Measurements from ENCODE around the gene NTRK1.

Gene NTRK1

DNA sequence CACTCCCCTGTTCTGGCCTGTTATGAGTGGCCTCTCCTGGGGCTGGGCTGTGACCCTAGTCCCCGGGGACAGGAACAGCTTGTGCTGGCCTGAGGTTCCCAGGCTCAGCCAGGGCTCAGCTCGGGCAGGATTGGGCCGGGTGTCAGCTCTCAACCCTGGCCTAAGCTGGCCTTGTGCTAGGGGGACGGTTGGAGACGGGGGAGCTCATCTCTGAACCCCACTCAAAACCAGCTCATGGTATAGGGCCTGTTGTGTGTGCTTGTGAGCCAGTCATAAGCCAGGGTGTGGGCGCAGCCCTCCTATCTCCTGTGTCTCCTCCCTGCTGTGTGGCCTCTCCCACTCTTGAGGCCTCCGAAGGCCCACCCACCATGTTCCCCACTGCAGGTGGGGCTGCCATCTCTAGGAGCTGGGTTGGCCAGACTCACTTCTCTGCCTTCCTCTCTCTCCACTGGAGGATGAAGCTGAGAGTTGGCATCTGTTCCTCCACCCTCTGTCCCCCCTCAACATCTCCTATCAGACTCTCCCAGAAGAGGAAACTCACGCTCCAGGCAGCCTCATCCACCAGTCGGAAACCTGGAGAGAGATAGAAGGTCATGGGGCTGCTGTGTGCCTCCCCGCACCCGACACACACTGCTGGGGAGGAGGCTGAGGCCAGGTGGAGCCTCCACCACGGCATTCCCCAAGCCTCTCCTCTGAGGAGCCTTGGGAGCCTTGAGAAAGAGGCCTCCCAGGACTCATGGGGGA lies 34.2 kb downstream of the NTRK1 start:
- no peaks in the 10 kb centered on the region for H3K36me3 ChIP-seq (ENCODE audit: control insufficient read depth, insufficient read depth, low read length, severe bottlenecking)
- no peaks in the 10 kb centered on the region for H3K9me3 ChIP-seq (ENCODE audit: control insufficient read depth, low read length)
- H3K4me3 ChIP-seq (ENCODE audit: low read length), result peak overlapping the region; percentile 79
- H3K27me3 ChIP-seq (replicated peaks; ENCODE audit: control insufficient read depth, insufficient read depth, low read length), result no peaks in the 10 kb centered on the region
- H3K9ac ChIP-seq (ENCODE audit: low read length), result peak overlapping the region; percentile 77
- H3K4me1 ChIP-seq (ENCODE audit: control insufficient read depth, insufficient read depth, low read length), result peaks cover 63% of the 10 kb centered on the region
- peak; percentile 40 for DNase-seq (ENCODE audit: low read depth)

DNA sequence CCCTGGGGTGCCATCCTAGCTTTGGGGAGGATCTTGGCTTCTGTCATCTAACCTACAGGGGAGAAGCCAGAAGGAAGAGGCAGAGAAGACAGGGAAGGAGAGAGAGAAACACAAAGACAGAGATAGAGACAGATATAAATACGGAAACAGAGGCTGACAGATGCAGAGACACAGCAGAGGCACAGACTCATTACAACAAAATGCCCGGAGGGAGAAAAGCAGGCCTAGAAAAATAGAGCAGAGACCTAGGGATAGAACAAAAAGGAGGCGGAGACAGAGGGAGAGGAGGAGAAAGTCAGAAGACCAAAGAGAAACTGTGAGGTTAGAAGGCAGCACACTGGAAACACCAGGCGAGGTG lies 34.8 kb downstream of the NTRK1 start:
- Histone ChIP-seq H3K9ac (ENCODE audit: low read length) (peak overlapping the region; percentile 77), H3K4me3 (ENCODE audit: low read length) (peak overlapping the region; percentile 79), H3K9me3 (ENCODE audit: control insufficient read depth, low read length) (no peaks in the 10 kb centered on the region), H3K4me1 (ENCODE audit: control insufficient read depth, insufficient read depth, low read length) (peaks cover 66% of the 10 kb centered on the region), H3K27me3 (replicated peaks; ENCODE audit: control insufficient read depth, insufficient read depth, low read length) (no peaks in the 10 kb centered on the region), H3K36me3 (ENCODE audit: control insufficient read depth, insufficient read depth, low read length, severe bottlenecking) (no peaks in the 10 kb centered on the region)
- peak; percentile 70 for DNase-seq (ENCODE audit: low read depth)

GRCh38 chr1:156895927-156896326 lies 35.3 kb downstream of the NTRK1 start:
- Histone ChIP-seq H3K9ac (ENCODE audit: low read length) (peak overlapping the region; percentile 77), H3K27me3 (replicated peaks; ENCODE audit: control insufficient read depth, insufficient read depth, low read length) (no peaks in the 10 kb centered on the region), H3K4me3 (ENCODE audit: low read length) (peak overlapping the region; percentile 51), H3K9me3 (ENCODE audit: control insufficient read depth, low read length) (no peaks in the 10 kb centered on the region), H3K36me3 (ENCODE audit: control insufficient read depth, insufficient read depth, low read length, severe bottlenecking) (no peaks in the 10 kb centered on the region), H3K4me1 (ENCODE audit: control insufficient read depth, insufficient read depth, low read length) (peaks cover 69% of the 10 kb centered on the region)
- no peak for DNase-seq (ENCODE audit: low read depth)

DNA sequence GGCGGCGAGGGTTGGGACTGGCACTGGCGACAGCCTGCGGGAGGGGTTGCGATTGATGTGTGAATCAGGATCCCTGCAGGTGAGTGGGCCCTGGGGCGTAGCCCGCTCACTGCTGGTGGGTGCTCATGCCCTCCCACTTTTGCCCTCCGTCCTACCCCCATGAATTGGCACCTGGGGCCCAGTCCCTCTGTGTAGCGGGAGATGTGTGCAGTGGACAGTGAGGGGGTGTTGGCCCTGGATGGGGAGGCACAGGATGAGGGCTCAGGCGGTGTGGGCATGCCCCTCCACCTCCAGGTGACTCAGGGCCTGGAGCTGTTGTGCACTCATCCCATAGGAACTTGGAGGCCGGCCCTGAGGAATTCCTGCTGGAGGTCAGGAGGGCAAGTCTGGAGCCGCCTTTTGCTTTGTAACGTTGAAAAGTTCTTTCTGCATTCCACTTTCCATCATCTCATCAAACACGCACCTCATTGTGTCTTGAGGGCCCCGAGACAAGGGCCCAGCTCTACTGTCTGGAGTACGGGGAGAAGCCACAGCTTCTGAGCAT lies 35.9 kb downstream of the NTRK1 start:
- peak; percentile 75 for DNase-seq (ENCODE audit: low read depth)
- Histone ChIP-seq H3K9me3 (ENCODE audit: control insufficient read depth, low read length) (no peaks in the 10 kb centered on the region), H3K4me3 (ENCODE audit: low read length) (peak overlapping the region; percentile 51), H3K27me3 (replicated peaks; ENCODE audit: control insufficient read depth, insufficient read depth, low read length) (no peaks in the 10 kb centered on the region), H3K9ac (ENCODE audit: low read length) (peak overlapping the region; percentile 77), H3K36me3 (ENCODE audit: control insufficient read depth, insufficient read depth, low read length, severe bottlenecking) (no peaks in the 10 kb centered on the region), H3K4me1 (ENCODE audit: control insufficient read depth, insufficient read depth, low read length) (peaks cover 75% of the 10 kb centered on the region)

DNA sequence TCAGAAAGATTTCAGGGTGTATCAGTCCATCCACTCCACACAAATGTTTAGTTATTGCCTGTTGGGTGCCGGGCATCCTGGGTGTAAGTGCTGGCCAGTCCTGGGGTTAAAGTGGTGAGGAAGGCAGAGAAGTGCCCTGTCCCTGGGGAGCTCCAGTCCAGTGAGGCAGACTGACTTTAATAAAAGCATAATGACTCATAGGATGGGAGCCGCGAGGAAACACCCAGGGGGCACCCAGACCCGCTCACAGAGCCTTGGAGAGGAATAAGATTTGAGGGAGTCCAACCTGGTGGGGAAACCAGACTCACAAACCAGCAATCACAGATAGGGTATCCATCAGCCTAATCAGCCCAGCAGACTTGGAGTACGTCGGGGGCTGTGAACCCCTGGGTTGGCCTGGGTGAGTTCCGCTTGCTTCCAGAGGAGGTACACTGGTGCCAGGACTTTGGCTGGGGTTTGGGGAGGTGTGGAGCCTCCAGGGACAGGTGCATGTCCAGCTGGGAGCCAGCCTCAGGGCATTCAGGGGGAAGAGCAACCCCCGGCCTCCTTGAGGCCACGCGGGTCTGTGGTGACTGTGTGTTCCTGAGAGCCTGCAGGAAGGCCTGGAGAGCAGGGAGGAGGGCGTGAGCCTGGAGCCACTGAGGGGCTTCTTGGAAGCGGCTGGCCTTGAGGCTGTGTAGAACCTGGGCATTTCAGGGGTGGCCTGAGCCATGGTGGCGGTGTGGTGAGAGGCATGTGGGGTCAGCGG lies 36.6 kb downstream of the NTRK1 start:
- DNase-seq (ENCODE audit: low read depth), result peak; percentile 79
- Histone ChIP-seq H3K4me1 (ENCODE audit: control insufficient read depth, insufficient read depth, low read length) (peaks cover 74% of the 10 kb centered on the region), H3K9ac (ENCODE audit: low read length) (peak overlapping the region; percentile 40), H3K4me3 (ENCODE audit: low read length) (peak overlapping the region; percentile 23), H3K27me3 (replicated peaks; ENCODE audit: control insufficient read depth, insufficient read depth, low read length) (no peaks in the 10 kb centered on the region), H3K36me3 (ENCODE audit: control insufficient read depth, insufficient read depth, low read length, severe bottlenecking) (no peaks in the 10 kb centered on the region), H3K9me3 (ENCODE audit: control insufficient read depth, low read length) (no peaks in the 10 kb centered on the region)

- DNase-seq (ENCODE audit: low read depth), result peak; percentile 58
- H3K4me1 ChIP-seq (ENCODE audit: control insufficient read depth, insufficient read depth, low read length), result peaks cover 77% of the 10 kb centered on the region
- H3K9ac ChIP-seq (ENCODE audit: low read length), result peak overlapping the region; percentile 40
- no peaks in the 10 kb centered on the region for H3K9me3 ChIP-seq (ENCODE audit: control insufficient read depth, low read length)
- H3K27me3 ChIP-seq (replicated peaks; ENCODE audit: control insufficient read depth, insufficient read depth, low read length), result no peaks in the 10 kb centered on the region
- no peak overlapping the region for H3K4me3 ChIP-seq (ENCODE audit: low read length)
- no peaks in the 10 kb centered on the region for H3K36me3 ChIP-seq (ENCODE audit: control insufficient read depth, insufficient read depth, low read length, severe bottlenecking)
These were observed 37.5 kb downstream of the NTRK1 start for GRCh38 chr1:156898161-156898566.

DNA sequence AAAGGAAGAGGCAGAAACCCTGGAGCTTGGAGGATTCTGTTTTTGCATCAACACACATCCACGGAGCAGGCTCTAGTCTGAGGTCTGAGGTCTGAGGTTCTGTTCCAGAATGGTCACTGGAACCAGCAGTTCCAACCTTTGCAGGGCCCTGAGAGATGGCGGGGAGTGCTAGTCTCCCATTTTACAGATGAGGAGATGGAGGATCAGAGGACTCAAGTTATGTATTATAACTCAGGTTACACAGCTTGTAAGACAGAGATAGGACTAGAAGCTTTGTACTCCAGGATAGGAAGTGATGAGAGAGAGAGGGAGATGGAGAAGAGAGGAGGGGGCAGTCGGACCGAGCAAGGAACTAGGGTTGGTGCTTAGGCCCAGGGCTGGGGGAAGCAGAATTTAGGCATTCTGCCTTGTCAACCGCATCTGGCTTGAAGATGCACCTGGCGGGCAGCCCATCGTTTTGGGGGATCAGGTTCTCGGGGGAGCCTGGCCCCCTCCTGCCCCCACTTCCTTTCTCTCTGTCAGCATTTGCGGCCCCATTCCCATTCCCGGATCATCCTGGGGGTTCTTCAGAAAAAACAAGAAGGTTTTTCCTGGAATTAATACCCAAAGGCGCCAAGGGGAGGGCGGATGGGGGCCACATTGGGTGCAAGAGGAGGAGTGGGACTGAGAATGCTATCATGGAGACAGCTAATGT lies 38.5 kb downstream of the NTRK1 start:
- H3K36me3 ChIP-seq (ENCODE audit: control insufficient read depth, insufficient read depth, low read length, severe bottlenecking), result no peaks in the 10 kb centered on the region
- no peak overlapping the region for H3K4me3 ChIP-seq (ENCODE audit: low read length)
- no peaks in the 10 kb centered on the region for H3K27me3 ChIP-seq (replicated peaks; ENCODE audit: control insufficient read depth, insufficient read depth, low read length)
- H3K4me1 ChIP-seq (ENCODE audit: control insufficient read depth, insufficient read depth, low read length), result peaks cover 75% of the 10 kb centered on the region
- DNase-seq (ENCODE audit: low read depth), result no peak
- H3K9me3 ChIP-seq (ENCODE audit: control insufficient read depth, low read length), result no peaks in the 10 kb centered on the region
- H3K9ac ChIP-seq (ENCODE audit: low read length), result peak overlapping the region; percentile 40

DNA sequence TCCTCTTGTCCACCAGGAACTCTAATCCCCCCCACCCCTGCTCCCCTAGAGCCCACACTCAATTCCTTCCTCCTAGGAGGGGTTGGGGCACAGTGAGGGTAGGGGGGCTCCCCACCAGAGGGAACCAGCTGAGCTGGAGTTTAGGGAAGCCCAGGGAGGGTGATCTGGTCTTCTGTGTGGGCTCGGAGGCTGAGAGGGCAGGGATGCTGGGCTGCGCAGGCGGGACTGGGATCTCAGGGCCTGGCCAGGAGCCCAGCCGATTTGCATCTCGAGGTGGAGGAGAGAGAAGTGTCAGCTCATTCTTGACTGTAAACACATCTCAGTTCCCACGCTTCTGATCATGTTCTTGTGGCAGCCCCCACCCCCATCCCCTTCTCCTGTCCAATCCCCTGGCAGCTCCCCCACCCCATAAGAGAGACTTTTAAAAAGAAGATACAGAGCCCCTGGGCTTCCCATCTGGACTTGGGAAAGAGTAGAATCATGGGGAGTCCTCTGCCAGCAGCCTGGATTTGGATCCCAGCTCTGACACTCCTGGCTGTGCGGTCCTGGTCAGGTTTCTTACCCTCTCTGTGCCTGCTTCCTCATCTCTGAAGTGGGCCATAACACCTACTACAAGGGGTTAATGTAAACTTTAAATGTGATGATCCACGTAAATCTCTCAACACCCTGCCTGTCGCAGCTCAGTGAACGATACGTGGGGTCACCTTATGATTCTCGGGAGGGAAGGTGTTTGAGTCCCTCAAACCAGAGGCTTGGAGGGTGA lies 39.5 kb downstream of the NTRK1 start:
- no peaks in the 10 kb centered on the region for H3K36me3 ChIP-seq (ENCODE audit: control insufficient read depth, insufficient read depth, low read length, severe bottlenecking)
- H3K27me3 ChIP-seq (replicated peaks; ENCODE audit: control insufficient read depth, insufficient read depth, low read length), result no peaks in the 10 kb centered on the region
- H3K4me3 ChIP-seq (ENCODE audit: low read length), result no peak overlapping the region
- no peak overlapping the region for H3K9ac ChIP-seq (ENCODE audit: low read length)
- H3K4me1 ChIP-seq (ENCODE audit: control insufficient read depth, insufficient read depth, low read length), result peaks cover 70% of the 10 kb centered on the region
- DNase-seq (ENCODE audit: low read depth), result no peak
- no peaks in the 10 kb centered on the region for H3K9me3 ChIP-seq (ENCODE audit: control insufficient read depth, low read length)

- no peak overlapping the region for H3K4me3 ChIP-seq (ENCODE audit: low read length)
- H3K4me1 ChIP-seq (ENCODE audit: control insufficient read depth, insufficient read depth, low read length), result peaks cover 61% of the 10 kb centered on the region
- H3K27me3 ChIP-seq (replicated peaks; ENCODE audit: control insufficient read depth, insufficient read depth, low read length), result no peaks in the 10 kb centered on the region
- H3K9me3 ChIP-seq (ENCODE audit: control insufficient read depth, low read length), result no peaks in the 10 kb centered on the region
- no peaks in the 10 kb centered on the region for H3K36me3 ChIP-seq (ENCODE audit: control insufficient read depth, insufficient read depth, low read length, severe bottlenecking)
- DNase-seq (ENCODE audit: low read depth), result no peak
- H3K9ac ChIP-seq (ENCODE audit: low read length), result no peak overlapping the region
These were observed 40.4 kb downstream of the NTRK1 start for GRCh38 chr1:156900896-156901589.

DNA sequence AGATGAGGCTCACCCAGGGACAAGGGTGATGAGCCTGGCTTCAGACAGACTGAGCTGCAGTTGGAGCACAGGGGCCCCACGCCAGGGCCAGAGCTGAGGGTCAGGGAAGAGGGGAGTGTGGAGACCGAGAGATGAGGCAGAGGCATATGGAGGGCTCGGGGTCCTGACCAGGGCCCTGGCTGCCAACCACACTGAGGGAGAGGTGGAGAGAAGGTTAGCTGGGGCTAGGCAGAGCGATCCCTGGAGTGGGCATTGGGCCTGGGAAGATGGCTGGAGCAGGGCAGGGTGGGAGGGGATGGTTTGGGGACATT lies 40.9 kb downstream of the NTRK1 start:
- Histone ChIP-seq H3K4me3 (ENCODE audit: low read length) (no peak overlapping the region), H3K4me1 (ENCODE audit: control insufficient read depth, insufficient read depth, low read length) (peaks cover 58% of the 10 kb centered on the region), H3K27me3 (replicated peaks; ENCODE audit: control insufficient read depth, insufficient read depth, low read length) (no peaks in the 10 kb centered on the region), H3K9me3 (ENCODE audit: control insufficient read depth, low read length) (no peaks in the 10 kb centered on the region), H3K36me3 (ENCODE audit: control insufficient read depth, insufficient read depth, low read length, severe bottlenecking) (no peaks in the 10 kb centered on the region), H3K9ac (ENCODE audit: low read length) (no peak overlapping the region)
- DNase-seq (ENCODE audit: low read depth), result no peak
